ENCODE results near the gene SNX5.
A peak's percentile ranks its signal among the peaks of the same experiment; 100 is the strongest.

Gene SNX5

GRCh38 chr20:18003897-18004296 is 35.3 kb upstream of the SNX5 start:
- H3K9me3 Mint-ChIP-seq: no peaks in the 10 kb centered on the region
- H3K27me3 Mint-ChIP-seq: no peaks in the 10 kb centered on the region
- no peak overlapping the region for H3K4me3 Mint-ChIP-seq
- no peaks in the 10 kb centered on the region for H3K4me1 Mint-ChIP-seq (ENCODE audit: low read depth)
- DNase-seq: no peak
- no peak overlapping the region for H3K27ac Mint-ChIP-seq
- H3K36me3 Mint-ChIP-seq (ENCODE audit: low read depth): no peaks in the 10 kb centered on the region

DNA sequence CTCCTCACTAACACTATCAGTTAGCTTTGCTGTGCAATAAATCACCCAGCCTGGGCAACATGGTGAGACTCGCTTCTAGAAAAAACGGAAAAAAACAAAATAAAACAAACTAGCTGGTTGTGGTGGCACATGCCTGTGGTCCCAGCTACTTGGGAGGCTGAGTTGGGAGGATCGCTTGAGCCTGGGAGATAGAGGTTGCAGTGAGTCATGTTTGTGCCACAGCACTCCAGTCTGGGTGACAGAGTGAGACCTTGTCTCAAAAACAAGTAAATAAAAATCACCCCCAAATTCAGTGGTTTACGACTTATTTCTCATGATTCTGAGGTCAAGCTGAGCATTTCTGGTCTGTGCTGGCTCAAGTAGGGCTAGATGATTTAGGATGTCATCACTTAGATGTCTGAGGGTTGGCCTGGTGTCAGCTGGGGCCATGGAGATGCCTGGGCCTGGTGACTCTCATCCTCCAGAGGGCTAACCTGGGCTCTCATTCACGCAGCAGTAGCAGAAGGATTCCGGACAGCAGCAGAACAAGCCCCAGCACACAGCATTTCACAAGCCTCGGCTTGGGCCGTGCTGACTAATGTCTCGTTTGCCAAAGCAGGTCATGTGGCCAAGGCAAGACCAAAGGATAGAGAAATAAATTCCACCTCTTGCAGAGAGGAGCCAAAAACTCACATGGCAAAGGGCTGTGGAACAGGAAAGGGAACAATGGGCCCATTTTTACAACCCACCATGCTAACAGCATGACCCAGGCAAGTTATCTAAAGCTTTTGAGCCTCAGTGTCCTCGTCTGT is 32.7 kb upstream of the SNX5 start:
- Mint-ChIP-seq H3K27ac (no peak overlapping the region), H3K9me3 (no peaks in the 10 kb centered on the region), H3K4me3 (no peak overlapping the region), H3K36me3 (ENCODE audit: low read depth) (no peaks in the 10 kb centered on the region), H3K27me3 (peaks cover 5% of the 10 kb centered on the region), H3K4me1 (ENCODE audit: low read depth) (peaks cover under 1% of the 10 kb centered on the region)
- no peak for DNase-seq

DNA sequence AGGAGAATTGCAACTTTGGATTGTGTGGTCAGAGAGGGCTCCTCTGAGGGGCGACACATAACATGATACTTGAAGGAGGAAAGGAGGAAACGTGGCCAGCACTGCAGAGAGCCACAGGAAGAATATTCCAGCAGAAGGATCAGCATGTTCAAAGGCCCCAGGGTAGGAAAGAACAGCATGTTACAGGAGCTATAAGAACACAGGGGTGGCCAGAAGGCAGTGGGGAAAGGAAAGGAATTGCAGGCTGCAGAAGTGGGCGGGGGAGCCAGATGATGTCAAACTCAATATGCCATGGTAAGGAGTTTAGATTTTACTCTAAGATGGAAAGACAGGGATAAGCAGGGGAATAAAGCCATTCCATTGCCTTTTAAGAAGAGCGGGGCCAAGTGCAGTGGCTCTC is 31.0 kb upstream of the SNX5 start:
- DNase-seq: no peak
- peaks cover 7% of the 10 kb centered on the region for H3K4me1 Mint-ChIP-seq (ENCODE audit: low read depth)
- no peaks in the 10 kb centered on the region for H3K9me3 Mint-ChIP-seq
- no peaks in the 10 kb centered on the region for H3K36me3 Mint-ChIP-seq (ENCODE audit: low read depth)
- H3K27ac Mint-ChIP-seq: no peak overlapping the region
- H3K4me3 Mint-ChIP-seq: no peak overlapping the region
- peaks cover 5% of the 10 kb centered on the region for H3K27me3 Mint-ChIP-seq

DNA sequence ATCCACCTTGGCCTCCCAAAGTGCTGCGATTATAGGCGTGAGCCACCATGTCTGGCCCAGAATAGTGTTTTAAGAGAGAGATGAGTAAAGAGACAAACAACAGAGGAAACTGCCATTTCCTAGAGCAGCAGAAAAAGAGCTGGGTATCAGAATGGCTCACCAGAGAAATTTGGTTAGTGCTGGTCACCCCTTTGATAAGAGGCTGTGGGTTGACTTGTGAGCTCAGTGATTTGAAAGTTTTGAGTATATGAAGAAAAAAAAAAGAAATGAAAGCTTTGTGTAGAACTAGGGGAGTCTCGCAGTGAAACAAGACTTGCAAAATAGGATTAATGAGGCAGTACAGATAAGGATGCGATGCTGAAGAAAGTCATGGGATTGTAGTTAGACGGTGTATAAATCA is 29.9 kb upstream of the SNX5 start:
- DNase-seq: no peak
- peaks cover 5% of the 10 kb centered on the region for H3K27me3 Mint-ChIP-seq
- H3K9me3 Mint-ChIP-seq: no peaks in the 10 kb centered on the region
- H3K4me1 Mint-ChIP-seq (ENCODE audit: low read depth): peaks cover 10% of the 10 kb centered on the region
- no peak overlapping the region for H3K4me3 Mint-ChIP-seq
- no peaks in the 10 kb centered on the region for H3K36me3 Mint-ChIP-seq (ENCODE audit: low read depth)
- no peak overlapping the region for H3K27ac Mint-ChIP-seq

DNA sequence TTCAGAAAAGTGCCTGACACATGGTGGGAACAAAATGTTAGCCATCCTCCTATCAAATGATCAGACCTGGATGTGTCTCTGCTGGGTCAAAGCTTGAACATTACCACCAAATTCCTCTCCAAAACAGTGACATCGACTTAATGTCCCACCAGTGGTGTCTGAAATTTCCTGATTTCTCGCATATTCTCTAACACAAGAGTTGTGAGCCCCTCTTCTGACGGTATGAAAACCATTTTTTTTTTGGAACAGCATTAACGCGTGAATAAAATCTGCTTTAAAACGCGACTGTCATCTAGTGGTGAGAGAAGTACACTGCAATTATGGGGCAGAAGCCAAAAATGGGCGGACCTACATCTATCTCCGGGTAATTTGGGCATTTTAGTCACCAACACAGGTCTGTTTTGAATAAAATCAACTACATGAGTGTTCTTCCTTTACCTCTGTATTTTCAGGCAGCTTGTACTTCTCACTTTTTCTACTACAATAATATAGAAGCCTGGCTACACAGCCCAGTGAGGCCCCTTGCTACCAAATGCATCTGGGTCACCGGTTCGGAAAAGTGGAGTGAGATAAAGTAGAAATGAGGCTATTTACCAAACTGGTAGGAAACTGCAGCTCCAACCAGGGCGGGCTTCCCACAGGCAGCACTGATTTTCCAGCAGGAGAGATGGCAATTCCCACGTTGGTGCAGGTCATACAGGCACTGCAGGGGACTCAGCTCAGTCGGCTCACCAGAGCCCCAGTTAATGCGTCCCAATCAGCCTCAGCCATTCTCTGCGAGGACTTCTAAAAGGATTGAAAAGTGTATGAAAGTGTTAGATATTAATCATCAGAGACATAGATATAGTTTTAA is 27.6 kb upstream of the SNX5 start:
- Mint-ChIP-seq H3K9me3 (no peaks in the 10 kb centered on the region), H3K36me3 (ENCODE audit: low read depth) (peaks cover 9% of the 10 kb centered on the region), H3K4me1 (ENCODE audit: low read depth) (peaks cover 26% of the 10 kb centered on the region), H3K27me3 (peaks cover 5% of the 10 kb centered on the region), H3K27ac (no peak overlapping the region), H3K4me3 (no peak overlapping the region)
- no peak for DNase-seq

GRCh38 chr20:17993546-17993945 is 25.0 kb upstream of the SNX5 start:
- Mint-ChIP-seq H3K36me3 (ENCODE audit: low read depth) (peaks cover 31% of the 10 kb centered on the region), H3K4me1 (ENCODE audit: low read depth) (peaks cover 26% of the 10 kb centered on the region), H3K27ac (peak overlapping the region; percentile 44), H3K27me3 (peaks cover 5% of the 10 kb centered on the region), H3K9me3 (no peaks in the 10 kb centered on the region), H3K4me3 (no peak overlapping the region)
- DNase-seq: no peak

DNA sequence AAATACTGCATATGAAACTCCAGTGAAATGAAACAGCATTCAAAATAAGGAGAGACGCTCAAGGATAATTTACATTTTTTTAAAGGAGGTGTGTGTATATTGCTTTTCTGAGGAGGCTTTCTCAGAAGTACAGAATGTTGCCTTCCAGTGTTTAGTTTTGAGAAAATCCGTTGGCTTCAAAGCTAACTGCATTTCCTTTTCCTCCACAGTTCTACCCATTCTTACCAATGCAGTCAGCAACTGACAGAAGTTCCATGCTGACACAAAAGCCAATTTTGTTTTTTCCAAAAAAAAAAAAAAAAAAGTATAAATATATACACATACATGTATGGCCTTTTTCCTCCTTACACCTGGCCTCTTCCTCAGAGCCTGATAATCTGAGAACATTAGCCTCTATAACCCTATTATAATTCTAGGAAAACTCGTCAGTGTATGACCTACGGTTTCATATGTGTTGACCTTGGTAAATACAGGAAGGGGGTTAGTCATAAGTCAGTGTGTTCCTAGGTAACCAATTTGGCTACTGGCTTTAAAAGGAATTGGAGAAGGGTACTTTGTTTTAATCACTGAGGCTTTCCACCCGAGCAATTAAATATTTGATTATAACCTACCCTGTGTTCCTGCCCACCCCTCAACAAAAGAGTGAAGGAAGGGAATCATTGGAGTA is 24.4 kb upstream of the SNX5 start:
- H3K36me3 Mint-ChIP-seq (ENCODE audit: low read depth): peaks cover 37% of the 10 kb centered on the region
- H3K27ac Mint-ChIP-seq: peak overlapping the region; percentile 89
- no peak for DNase-seq
- H3K4me1 Mint-ChIP-seq (ENCODE audit: low read depth): peaks cover 27% of the 10 kb centered on the region
- peaks cover 5% of the 10 kb centered on the region for H3K27me3 Mint-ChIP-seq
- H3K4me3 Mint-ChIP-seq: peak overlapping the region; percentile 38
- no peaks in the 10 kb centered on the region for H3K9me3 Mint-ChIP-seq

DNA sequence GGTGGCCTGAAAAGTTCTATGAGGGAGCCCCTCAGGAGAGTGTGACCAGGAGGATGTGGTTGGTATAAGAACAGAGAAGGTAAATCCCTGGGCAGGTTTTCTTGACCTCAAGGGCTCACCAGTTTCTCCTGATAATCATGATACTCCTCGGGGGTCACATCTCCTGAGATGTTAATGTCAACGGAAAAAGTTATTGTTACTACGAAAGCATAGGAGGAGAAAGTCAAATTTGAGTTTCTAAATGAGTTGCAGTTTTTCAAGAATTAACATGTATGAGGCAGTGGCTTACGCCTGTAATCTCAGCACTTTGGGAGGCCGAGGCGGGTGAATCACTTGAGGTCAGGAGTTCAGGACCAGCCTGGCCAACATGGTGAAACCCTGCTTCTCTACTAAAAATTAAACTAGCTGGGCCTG is 23.6 kb upstream of the SNX5 start:
- H3K36me3 Mint-ChIP-seq (ENCODE audit: low read depth): peaks cover 44% of the 10 kb centered on the region
- H3K27ac Mint-ChIP-seq: peak overlapping the region; percentile 92
- peak overlapping the region; percentile 39 for H3K4me3 Mint-ChIP-seq
- peak; percentile 54 for DNase-seq
- no peaks in the 10 kb centered on the region for H3K9me3 Mint-ChIP-seq
- H3K27me3 Mint-ChIP-seq: peaks cover under 1% of the 10 kb centered on the region
- peaks cover 33% of the 10 kb centered on the region for H3K4me1 Mint-ChIP-seq (ENCODE audit: low read depth)

DNA sequence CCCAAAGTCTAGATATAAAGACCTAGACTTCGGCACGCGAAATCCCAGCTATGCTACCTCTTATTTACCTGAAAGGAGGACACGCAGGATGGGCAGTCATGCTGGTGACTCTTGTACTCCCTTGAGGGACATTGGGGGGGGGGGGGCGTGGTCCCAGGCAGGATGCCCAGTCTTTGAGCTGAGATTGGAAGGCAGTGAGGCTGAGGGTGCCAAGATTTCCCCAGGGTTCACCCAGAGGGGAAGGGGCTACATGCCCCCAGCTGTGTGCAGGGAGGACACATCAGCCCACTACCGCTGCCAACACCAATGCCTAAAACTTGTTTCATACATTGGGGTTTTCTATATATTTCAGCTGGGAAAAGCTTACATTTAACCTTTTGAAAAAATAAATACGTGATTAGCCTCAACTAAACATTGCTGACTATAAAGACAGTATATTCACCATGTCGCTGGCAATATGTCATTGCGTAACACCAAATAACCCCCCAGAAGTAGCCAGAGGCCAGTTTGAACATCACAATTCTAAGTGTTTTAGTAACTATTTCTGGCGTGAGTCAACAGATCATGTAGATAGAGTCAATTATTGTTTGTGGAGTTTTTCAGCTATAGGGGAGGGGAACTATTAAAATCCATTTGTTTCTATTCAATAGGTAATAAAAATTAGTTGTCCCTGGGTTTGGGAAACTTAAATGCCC is 21.8 kb upstream of the SNX5 start:
- H3K9me3 Mint-ChIP-seq: no peaks in the 10 kb centered on the region
- H3K4me1 Mint-ChIP-seq (ENCODE audit: low read depth): peaks cover 29% of the 10 kb centered on the region
- no peak overlapping the region for H3K4me3 Mint-ChIP-seq
- no peak overlapping the region for H3K27ac Mint-ChIP-seq
- DNase-seq: no peak
- peaks cover 56% of the 10 kb centered on the region for H3K36me3 Mint-ChIP-seq (ENCODE audit: low read depth)
- H3K27me3 Mint-ChIP-seq: no peaks in the 10 kb centered on the region

- Mint-ChIP-seq H3K4me3 (no peak overlapping the region), H3K36me3 (ENCODE audit: low read depth) (peaks cover 72% of the 10 kb centered on the region), H3K27ac (no peak overlapping the region), H3K4me1 (ENCODE audit: low read depth) (peaks cover 23% of the 10 kb centered on the region), H3K27me3 (no peaks in the 10 kb centered on the region), H3K9me3 (no peaks in the 10 kb centered on the region)
- no peak for DNase-seq
These were observed 19.4 kb upstream of the SNX5 start for GRCh38 chr20:17987988-17988387.

DNA sequence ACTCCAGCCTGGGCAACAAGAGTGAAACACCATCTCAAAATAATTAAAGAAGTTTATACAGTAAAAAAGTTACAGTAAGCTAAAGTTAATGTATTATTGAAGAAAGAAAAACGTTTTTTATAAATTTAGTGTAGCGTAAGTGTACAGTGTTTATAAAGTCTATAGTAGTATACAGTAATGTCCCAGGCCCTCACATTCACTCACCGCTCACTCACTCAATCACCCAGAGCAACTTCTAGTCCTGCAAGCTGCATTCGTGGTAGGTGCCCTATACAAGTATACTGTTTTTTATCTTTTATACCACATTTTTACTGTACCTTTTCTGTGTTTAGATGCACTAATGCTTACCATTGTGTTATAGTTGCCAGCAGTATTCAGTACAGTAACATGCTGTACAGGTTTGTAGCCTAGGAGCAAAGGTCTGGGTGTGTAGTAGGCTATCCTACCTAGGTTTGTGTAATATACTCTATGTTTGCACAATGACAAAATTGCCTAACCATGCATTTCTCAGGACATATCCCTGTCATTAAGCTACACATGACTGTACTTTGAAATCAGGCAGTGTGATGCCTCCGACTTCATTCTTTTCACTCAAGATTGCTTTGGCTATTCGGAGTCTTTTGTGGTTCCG is 16.9 kb upstream of the SNX5 start:
- H3K27me3 Mint-ChIP-seq: no peaks in the 10 kb centered on the region
- H3K9me3 Mint-ChIP-seq: no peaks in the 10 kb centered on the region
- no peak for DNase-seq
- peaks cover 12% of the 10 kb centered on the region for H3K4me1 Mint-ChIP-seq (ENCODE audit: low read depth)
- H3K36me3 Mint-ChIP-seq (ENCODE audit: low read depth): peaks cover 75% of the 10 kb centered on the region
- no peak overlapping the region for H3K4me3 Mint-ChIP-seq
- no peak overlapping the region for H3K27ac Mint-ChIP-seq

DNA sequence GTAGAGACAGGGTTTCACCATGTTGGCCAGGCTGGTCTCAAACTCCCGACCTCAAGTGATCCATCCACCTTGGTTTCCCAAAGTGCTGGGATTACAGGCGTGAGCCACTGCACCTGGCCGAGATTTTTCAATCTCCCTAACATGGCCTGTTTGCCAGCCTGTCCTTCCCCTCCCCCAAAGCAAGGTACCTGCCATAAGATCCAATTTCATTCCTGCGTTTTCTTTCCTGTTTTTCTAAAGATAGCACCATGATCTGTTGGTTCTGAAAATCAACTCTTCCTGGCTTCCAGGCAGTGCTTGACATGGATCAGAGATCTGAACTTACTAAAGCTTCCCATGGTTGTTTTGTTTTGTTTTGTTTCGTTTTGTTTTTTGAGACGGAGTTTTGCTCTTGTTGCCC is 7.7 kb upstream of the SNX5 start:
- no peaks in the 10 kb centered on the region for H3K9me3 Mint-ChIP-seq
- DNase-seq: no peak
- no peaks in the 10 kb centered on the region for H3K27me3 Mint-ChIP-seq
- peaks cover 32% of the 10 kb centered on the region for H3K4me1 Mint-ChIP-seq (ENCODE audit: low read depth)
- H3K4me3 Mint-ChIP-seq: no peak overlapping the region
- peaks cover 79% of the 10 kb centered on the region for H3K36me3 Mint-ChIP-seq (ENCODE audit: low read depth)
- no peak overlapping the region for H3K27ac Mint-ChIP-seq

DNA sequence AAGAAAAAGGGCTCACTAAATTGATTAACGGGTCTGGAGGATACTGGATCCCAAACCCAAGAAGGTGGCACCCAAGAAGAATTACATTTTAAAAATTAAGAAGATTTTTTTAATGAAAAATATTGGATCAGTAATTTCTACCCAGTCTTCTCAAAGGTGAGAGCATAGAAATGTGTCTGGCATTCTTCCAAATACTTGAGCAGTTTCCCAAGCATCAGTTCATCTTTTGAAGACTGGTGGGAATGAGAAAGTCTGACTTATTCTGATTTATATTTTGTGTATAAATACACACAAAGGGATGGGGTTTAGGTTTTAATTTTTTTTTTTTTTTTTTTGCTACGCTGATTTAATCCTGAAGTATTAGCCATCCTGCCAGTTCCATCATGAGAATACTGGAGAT is 3.5 kb upstream of the SNX5 start:
- no peaks in the 10 kb centered on the region for H3K27me3 Mint-ChIP-seq
- H3K27ac Mint-ChIP-seq: no peak overlapping the region
- DNase-seq: no peak
- no peaks in the 10 kb centered on the region for H3K9me3 Mint-ChIP-seq
- peaks cover 94% of the 10 kb centered on the region for H3K36me3 Mint-ChIP-seq (ENCODE audit: low read depth)
- H3K4me3 Mint-ChIP-seq: peak overlapping the region; percentile 95
- H3K4me1 Mint-ChIP-seq (ENCODE audit: low read depth): peaks cover 41% of the 10 kb centered on the region
